Colonic mucosa (tissue), 4 donors: ENCODE measurements around the gene PLCL1. TPM values are rescaled to one million over a fixed set of nuclear protein-coding genes. Genes with fewer than 3 reads are reported as not detected.

Experiments used
- DNase-seq: peaks from one replicate; pipeline ENCODE4 v3.0.0-alpha.2; 2020
- H3K27ac ChIP-seq: fragments of 200-600 bp; one replicate; pipeline ENCODE4 v1.8.0; 2021
- H3K27me3 ChIP-seq: fragments of 200-600 bp; one replicate; pipeline ENCODE4 v1.8.0; 2021
- H3K36me3 ChIP-seq: fragments of 200-600 bp; one replicate; pipeline ENCODE4 v1.8.0; 2021
- H3K4me1 ChIP-seq: fragments of 200-600 bp; one replicate; pipeline ENCODE4 v1.8.0; 2021; ENCODE audit warnings: mild to moderate bottlenecking
- H3K4me3 ChIP-seq: fragments of 200-600 bp; one replicate; pipeline ENCODE4 v1.8.0; 2021
- H3K9ac ChIP-seq, 2 donors: one replicate each; pipeline ENCODE4 v1.7.0; 2013; ENCODE audit warnings: control low read depth in 2 of 2, low read depth in 2 of 2, low read length in 2 of 2
- H3K9me3 ChIP-seq: fragments of 200-600 bp; one replicate; pipeline ENCODE4 v1.8.0; 2021
- intact Hi-C: fragments of 100-400 bp; cut with DNase I; formaldehyde crosslinking; loops from one replicate; pipeline ENCODE4 v1.14.1; 2022
- total RNA-seq, 2 donors: library from RNA; stranded (reverse); fragmentation: NEBNext Ultra II Directional in 1 of 2; extraction: Animal tissue kit (Norgen Biotek cat#: 25700) in 1 of 2; gene quantifications; one replicate each; pipeline ENCODE4 v1.2.1, GENCODE V29; 2021
- TF ChIP-seq, protein P1 (sequence below): fragments of 200-600 bp; IDR thresholded peaks from one replicate; pipeline ENCODE4 v1.8.0; 2022; ENCODE audit warnings: antibody characterized with exemption, mild to moderate bottlenecking
- donor health status: healthy.
- donor health status: DM: no; HTN: no; CAD: no.
- donor health status: DM: no; HTN: no; CAD: no.

The PLCL1 gene
- total RNA-seq, 2 donors from 2014 or later: 0.30 to 1.3 TPM

DNA sequence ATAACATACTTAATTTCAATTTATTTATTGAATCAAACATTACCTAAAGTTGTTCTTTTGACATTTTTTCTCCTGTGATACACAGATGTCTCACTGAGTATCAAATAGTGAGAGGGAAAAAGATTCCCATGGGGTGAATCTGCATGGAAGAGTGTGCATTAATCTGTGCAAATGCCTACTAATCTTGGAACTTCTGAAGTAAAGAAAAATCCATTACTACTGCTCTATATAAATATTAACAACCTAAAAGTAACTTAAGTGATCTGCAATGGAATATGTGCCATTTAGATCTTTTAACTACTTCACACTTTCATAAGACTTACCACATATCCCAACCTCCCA, 125.5 kb downstream of the PLCL1 start:
- no peaks in the 10 kb centered on the region for H3K27me3 ChIP-seq
- intact Hi-C loops: no loop called here

DNA sequence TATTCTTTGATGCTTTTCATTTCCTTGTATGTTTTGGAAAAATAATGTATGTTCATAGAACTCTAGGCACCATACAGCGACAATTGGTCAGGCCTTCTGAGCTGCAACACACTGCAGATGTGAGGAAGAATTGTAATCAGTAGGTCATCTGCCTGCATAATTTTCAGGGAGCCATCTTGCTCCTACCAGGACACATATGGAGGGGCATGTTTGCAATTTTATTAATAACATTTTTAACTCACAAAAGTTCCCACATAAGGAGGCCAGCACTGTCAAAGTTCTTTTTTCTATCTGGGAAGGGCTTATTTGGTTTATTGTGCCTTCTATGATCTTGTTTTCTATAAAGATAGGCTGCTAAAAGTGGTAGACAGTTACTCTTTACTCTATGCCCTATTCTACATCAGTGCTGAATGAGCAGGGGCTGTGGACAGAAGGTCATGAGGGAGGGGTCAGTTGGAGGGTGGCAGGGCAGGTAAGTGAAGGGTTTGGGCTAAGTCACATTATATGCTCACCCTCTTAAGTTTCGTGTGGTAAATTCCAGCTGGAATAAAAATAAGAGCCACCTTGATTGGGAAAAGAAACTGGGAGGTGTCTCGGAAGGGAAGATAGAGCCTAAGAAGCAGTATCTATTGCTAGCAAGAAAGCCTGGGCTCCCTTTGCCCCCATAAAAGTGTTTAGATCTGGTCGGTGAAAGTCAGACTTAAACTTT, 126.3 kb downstream of the PLCL1 start:
- intact Hi-C loops: no loop called here
- no peaks in the 10 kb centered on the region for H3K36me3 ChIP-seq
- TF ChIP-seq, protein P1, sequence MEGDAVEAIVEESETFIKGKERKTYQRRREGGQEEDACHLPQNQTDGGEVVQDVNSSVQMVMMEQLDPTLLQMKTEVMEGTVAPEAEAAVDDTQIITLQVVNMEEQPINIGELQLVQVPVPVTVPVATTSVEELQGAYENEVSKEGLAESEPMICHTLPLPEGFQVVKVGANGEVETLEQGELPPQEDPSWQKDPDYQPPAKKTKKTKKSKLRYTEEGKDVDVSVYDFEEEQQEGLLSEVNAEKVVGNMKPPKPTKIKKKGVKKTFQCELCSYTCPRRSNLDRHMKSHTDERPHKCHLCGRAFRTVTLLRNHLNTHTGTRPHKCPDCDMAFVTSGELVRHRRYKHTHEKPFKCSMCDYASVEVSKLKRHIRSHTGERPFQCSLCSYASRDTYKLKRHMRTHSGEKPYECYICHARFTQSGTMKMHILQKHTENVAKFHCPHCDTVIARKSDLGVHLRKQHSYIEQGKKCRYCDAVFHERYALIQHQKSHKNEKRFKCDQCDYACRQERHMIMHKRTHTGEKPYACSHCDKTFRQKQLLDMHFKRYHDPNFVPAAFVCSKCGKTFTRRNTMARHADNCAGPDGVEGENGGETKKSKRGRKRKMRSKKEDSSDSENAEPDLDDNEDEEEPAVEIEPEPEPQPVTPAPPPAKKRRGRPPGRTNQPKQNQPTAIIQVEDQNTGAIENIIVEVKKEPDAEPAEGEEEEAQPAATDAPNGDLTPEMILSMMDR: no peak

More for the DNA sequence above, 125.5 kb downstream of the PLCL1 start:
- no peak overlapping the region for H3K9ac ChIP-seq
- H3K36me3 ChIP-seq: no peaks in the 10 kb centered on the region
- no peak overlapping the region for H3K4me3 ChIP-seq
- no peak for DNase-seq
- no peaks in the 10 kb centered on the region for H3K9me3 ChIP-seq
- no peaks in the 10 kb centered on the region for H3K4me1 ChIP-seq
- no peak overlapping the region for H3K27ac ChIP-seq
- TF ChIP-seq, protein P1: no peak

DNA sequence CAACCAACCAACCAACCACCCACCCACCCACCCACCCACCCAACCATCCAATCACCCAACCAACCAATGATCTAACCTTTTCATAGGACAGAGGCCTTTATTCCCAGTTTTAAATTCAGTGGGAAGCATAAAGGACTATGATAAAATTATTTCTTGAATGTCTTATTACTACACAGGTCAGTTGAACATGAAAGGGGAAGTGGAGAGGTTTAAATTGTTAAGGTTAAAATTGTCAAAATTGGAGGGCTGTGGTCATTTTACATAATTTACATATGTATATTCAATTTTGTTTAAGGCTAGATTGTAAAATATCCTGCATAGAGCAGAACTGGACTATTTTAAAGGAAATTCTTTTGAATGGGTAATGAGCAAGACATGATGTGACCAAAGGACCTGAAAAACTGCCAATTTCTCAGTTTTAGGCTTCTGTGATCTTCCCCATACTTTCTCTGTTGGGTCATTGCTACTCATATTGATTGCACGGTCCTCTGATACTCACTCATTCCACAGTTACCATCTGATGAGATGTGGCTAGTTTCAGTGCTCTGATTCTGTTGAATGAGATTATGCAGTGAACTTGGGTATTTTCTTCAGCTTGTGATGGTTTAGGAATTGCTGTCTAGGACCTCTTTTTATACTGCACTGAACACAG, 127.4 kb downstream of the PLCL1 start:
- intact Hi-C loops: no loop called here
- no peak for DNase-seq
- H3K9me3 ChIP-seq: no peaks in the 10 kb centered on the region
- no peak overlapping the region for H3K27ac ChIP-seq
- no peak overlapping the region for H3K4me3 ChIP-seq
- no peaks in the 10 kb centered on the region for H3K27me3 ChIP-seq
- no peaks in the 10 kb centered on the region for H3K36me3 ChIP-seq
- TF ChIP-seq, protein P1: no peak
- no peaks in the 10 kb centered on the region for H3K4me1 ChIP-seq
- H3K9ac ChIP-seq: no peak overlapping the region

More for the DNA sequence above, 126.3 kb downstream of the PLCL1 start:
- no peaks in the 10 kb centered on the region for H3K4me1 ChIP-seq
- H3K27me3 ChIP-seq: no peaks in the 10 kb centered on the region
- DNase-seq: no peak
- H3K4me3 ChIP-seq: no peak overlapping the region
- no peaks in the 10 kb centered on the region for H3K9me3 ChIP-seq
- H3K27ac ChIP-seq: no peak overlapping the region
- H3K9ac ChIP-seq: no peak overlapping the region

DNA sequence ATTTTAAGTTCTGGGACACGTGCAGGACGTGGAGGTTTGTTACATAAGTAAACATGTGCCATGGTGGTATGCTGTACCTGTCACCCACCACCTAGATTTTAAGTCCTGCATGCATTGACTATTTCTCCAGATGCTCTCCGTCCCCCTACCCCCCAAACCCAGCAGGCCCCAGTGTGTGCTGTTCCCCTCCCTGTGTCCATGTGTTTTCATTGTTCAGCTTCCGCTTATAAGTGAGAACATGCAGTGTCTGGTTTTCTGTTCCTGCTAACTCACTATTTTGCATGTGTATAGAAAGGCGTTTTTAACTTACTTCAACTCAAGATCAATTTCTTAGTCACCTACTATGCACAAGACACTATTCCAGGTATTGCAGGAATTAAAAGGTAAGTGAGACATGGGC, 128.0 kb downstream of the PLCL1 start:
- no peaks in the 10 kb centered on the region for H3K4me1 ChIP-seq
- no peak overlapping the region for H3K4me3 ChIP-seq
- no peaks in the 10 kb centered on the region for H3K36me3 ChIP-seq
- H3K9me3 ChIP-seq: no peaks in the 10 kb centered on the region
- H3K9ac ChIP-seq: no peak overlapping the region
- TF ChIP-seq, protein P1: no peak
- intact Hi-C loops: no loop called here
- no peak for DNase-seq
- H3K27me3 ChIP-seq: no peaks in the 10 kb centered on the region
- no peak overlapping the region for H3K27ac ChIP-seq

DNA sequence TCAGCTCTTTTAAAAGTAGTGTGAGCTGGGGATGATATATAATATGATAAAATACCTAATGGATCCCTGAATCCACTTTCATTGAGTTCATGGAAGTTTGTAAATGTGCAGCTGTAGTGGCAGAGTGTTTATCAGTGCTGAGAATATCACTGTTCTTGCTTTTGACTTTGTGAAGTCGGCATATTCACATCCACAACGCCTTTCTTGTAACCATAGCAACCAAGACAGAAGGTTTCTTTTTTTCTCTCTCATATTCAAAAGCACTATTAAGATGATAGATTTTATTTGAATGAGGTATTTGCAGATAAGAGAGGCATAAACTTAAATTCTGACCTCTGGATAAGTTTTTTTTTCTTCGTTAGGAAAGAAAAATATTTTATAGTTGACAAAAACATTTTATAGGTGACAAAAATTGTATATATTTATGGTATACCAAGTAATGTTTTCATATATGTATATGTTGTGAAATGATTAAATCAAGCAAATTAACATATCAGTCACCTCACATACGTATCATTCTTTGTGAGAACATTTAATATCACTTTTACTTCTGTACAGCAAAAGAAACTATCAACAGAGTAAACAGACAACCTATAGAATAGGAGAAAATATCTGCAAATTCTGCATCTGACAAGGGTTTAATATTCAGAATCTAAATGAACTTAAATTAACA, 130.0 kb downstream of the PLCL1 start:
- TF ChIP-seq, protein P1: no peak
- Histone ChIP-seq H3K9ac (no peak overlapping the region), H3K36me3 (no peaks in the 10 kb centered on the region), H3K27ac (no peak overlapping the region), H3K4me1 (no peaks in the 10 kb centered on the region), H3K4me3 (no peak overlapping the region), H3K27me3 (no peaks in the 10 kb centered on the region), H3K9me3 (no peaks in the 10 kb centered on the region)
- no peak for DNase-seq
- intact Hi-C loops: no loop called here
